HFFc6 (cell line): Measurements from ENCODE around the gene TTPAL. TPM values are rescaled to one million over a fixed set of nuclear protein-coding genes. Genes with fewer than 3 reads are reported as not detected.

Experiments used
- DNase-seq: peaks from one replicate; pipeline ENCODE4 v3.0.0-alpha.2; 2018
- H3K27ac Mint-ChIP-seq: 2 replicates; pipeline ENCODE4 v1.8.0; 2020; ENCODE audit warnings: mild to moderate bottlenecking, mixed read lengths
- H3K27me3 Mint-ChIP-seq: 2 replicates; pipeline ENCODE4 v1.8.0; 2021; ENCODE audit warnings: mild to moderate bottlenecking, moderate library complexity, mixed read lengths; ENCODE audit not compliant: insufficient read depth
- H3K36me3 Mint-ChIP-seq: 2 replicates; pipeline ENCODE4 v1.8.0; 2021; ENCODE audit warnings: low read depth, mixed read lengths
- H3K4me1 Mint-ChIP-seq: 2 replicates; pipeline ENCODE4 v1.8.0; 2020; ENCODE audit warnings: low read depth, mixed read lengths
- H3K4me3 Mint-ChIP-seq: 2 replicates; pipeline ENCODE4 v1.8.0; 2020; ENCODE audit warnings: mild to moderate bottlenecking, moderate library complexity, mixed read lengths
- H3K9me3 Mint-ChIP-seq: 2 replicates; pipeline ENCODE4 v1.8.0; 2020; ENCODE audit warnings: mild to moderate bottlenecking, mixed read lengths
- CTCF ChIP-seq: fragments of 200-600 bp; sonication (generic); IDR thresholded peaks from 2 replicates; pipeline ENCODE4 v1.5.0; 2021; ENCODE audit warnings: antibody characterized with exemption, mild to moderate bottlenecking
- total RNA-seq, 6 experiments: library from RNA; stranded (reverse); fragmentation: NEBNext Ultra II Directional; extraction: Animal tissue kit (Norgen Biotek cat#: 25700); gene quantifications; 2 replicates in 1 of 6; 3 replicates in 5 of 6; pipeline ENCODE4 v1.2.3, GENCODE V29; 2021

The TTPAL gene
- total RNA-seq, 6 experiments from 2014 or later, result 28.7 to 38.7 (median 35.2) TPM

DNA sequence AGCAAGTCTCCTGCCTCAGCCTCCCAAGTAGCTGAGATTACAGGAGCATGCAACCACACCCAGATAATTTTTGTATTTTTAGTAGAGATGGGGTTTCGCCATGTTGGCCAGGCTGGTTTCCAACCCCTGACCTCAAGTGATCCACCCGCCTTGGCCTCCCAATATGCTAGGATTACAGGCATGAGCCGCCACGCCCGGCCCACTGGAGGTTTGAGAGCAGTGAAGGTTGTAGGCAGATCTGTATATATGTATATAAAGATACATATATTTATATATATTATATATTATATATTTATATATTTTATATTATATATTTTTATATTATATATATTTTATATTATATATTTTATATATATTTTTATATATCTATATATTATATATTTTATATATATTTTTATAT is 38.2 kb upstream of the TTPAL start:
- H3K36me3 Mint-ChIP-seq, result no peaks in the 10 kb centered on the region
- no peak overlapping the region for H3K4me3 Mint-ChIP-seq
- no peaks in the 10 kb centered on the region for H3K9me3 Mint-ChIP-seq
- H3K27ac Mint-ChIP-seq, result no peak overlapping the region
- no peak for TF ChIP-seq CTCF
- DNase-seq, result no peak
- no peaks in the 10 kb centered on the region for H3K4me1 Mint-ChIP-seq
- peaks cover 23% of the 10 kb centered on the region for H3K27me3 Mint-ChIP-seq

- no peak for TF ChIP-seq CTCF
- Mint-ChIP-seq H3K27ac (no peak overlapping the region), H3K4me3 (no peak overlapping the region), H3K27me3 (peaks cover 30% of the 10 kb centered on the region), H3K9me3 (no peaks in the 10 kb centered on the region), H3K36me3 (no peaks in the 10 kb centered on the region), H3K4me1 (no peaks in the 10 kb centered on the region)
- DNase-seq, result no peak
Observed at GRCh38 chr20:44438782-44439181, 36.9 kb upstream of the TTPAL start.

DNA sequence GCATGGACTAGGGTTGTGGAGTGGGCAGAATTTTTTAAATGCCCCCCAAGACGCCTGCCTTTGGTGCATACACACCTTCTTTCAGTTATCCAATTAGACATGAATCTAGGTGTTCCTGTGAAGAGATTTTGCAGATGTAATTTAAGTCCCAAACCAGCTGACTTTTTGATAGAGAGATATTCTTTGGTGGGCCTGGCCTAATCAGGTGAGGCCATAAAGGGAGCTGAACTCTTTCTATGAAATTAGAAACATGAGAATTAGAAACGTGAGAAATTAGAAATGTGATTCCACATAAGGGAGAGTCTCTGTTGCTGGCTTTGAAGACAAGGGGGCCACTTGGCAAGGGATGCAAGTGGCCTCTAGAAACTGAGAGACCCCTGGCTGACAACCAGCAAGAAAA is 36.4 kb upstream of the TTPAL start:
- Mint-ChIP-seq H3K36me3 (no peaks in the 10 kb centered on the region), H3K27ac (no peak overlapping the region), H3K4me3 (no peak overlapping the region), H3K27me3 (peaks cover 29% of the 10 kb centered on the region), H3K9me3 (no peaks in the 10 kb centered on the region), H3K4me1 (no peaks in the 10 kb centered on the region)
- no peak for TF ChIP-seq CTCF
- no peak for DNase-seq

DNA sequence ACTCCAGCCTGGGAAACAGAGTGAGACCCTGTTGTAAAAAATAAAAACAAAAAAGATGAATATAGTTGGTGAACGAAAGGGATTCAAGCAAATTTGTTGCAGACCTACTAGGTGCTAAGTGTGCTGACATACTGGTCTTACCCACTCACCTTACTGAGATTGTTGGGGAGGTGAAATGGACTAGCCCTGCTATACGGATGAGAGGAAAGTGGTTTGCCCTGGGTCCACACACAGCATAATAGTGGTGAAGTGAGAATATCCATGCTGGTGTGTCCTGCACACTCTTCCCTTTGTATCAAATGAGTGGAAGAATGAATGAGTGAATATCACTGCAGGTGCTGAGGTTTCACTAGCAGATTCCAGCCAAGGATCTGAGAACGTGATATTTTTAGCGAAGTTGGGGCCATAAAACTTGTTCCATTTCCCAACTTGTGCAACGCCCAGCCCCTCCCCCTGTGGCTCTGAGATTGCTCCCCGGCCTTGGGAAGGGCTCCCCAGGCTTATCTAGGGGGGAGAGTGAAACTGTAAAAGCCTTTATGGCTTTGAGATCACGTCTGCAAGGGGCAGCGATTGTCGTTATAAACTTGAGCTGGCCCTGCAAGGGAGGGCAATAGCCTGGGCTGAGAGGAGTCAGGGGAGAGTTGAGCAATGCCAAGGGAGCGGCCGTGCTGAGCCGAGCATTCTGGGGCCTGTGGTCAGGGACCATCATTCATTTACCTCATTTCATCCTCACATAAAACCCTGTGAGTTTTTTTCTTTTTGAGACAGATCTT is 33.2 kb upstream of the TTPAL start:
- H3K9me3 Mint-ChIP-seq, result no peaks in the 10 kb centered on the region
- TF ChIP-seq CTCF, result no peak
- no peaks in the 10 kb centered on the region for H3K36me3 Mint-ChIP-seq
- H3K4me1 Mint-ChIP-seq, result no peaks in the 10 kb centered on the region
- no peak overlapping the region for H3K27ac Mint-ChIP-seq
- no peak for DNase-seq
- H3K4me3 Mint-ChIP-seq, result no peak overlapping the region
- H3K27me3 Mint-ChIP-seq, result peaks cover 38% of the 10 kb centered on the region

GRCh38 chr20:44445742-44446710 is 29.6 kb upstream of the TTPAL start:
- TF ChIP-seq CTCF, result no peak
- Mint-ChIP-seq H3K4me3 (no peak overlapping the region), H3K27ac (no peak overlapping the region), H3K9me3 (no peaks in the 10 kb centered on the region), H3K27me3 (peaks cover 63% of the 10 kb centered on the region), H3K36me3 (no peaks in the 10 kb centered on the region), H3K4me1 (no peaks in the 10 kb centered on the region)
- DNase-seq, result no peak
